Measurements from ENCODE around the gene SPINK14.

Gene SPINK14

DNA sequence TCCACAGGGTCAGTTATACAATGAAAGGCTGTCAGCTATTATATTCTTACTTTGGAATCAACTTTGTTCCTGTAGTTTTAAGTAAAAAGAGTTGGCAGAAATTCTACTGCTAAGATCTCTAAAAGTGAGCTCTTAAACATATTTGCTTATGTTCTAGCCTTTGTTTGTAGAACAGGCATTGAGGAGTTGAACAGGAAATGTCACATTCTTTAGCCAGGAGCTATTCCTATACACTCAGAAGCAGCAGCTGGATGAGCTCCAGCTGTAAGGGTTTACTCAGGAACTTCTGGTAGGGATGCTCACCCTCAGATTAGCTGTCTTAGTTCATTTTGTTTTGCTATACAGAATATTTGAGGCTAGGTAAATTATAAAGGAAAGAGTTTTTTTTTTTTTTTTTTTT lies 22.4 kb upstream of the SPINK14 start:
- in situ Hi-C loops (cut with MboI; ENCODE audit: low pct_unique_long_range_greater_than_20kb, low sequenced_read_pairs, unreplicated experiment) = no loop called here
- no peak for DNase-seq (ENCODE audit: low spot score)

DNA sequence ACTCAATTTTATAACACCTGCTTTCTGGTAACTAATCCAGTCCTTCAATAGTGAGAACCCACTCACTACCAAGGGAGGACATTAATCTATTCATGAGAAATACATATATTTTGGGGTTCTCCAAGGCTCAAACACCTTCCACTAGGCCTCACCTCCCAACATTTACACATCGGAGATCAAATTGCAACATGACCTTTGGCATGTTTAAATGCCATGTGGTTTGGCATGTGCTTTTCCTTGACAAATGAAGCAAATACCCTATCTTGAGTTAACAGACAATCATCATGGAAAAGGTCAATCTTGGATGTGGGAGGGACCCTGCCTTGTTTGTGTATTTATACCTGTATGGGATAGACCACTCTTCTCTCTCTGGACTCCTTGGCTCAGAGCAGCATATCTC lies 21.9 kb upstream of the SPINK14 start:
- no peak for DNase-seq (ENCODE audit: low spot score)
- in situ Hi-C loops (cut with MboI; ENCODE audit: low pct_unique_long_range_greater_than_20kb, low sequenced_read_pairs, unreplicated experiment) = no loop called here
- TF ChIP-seq, protein P1, sequence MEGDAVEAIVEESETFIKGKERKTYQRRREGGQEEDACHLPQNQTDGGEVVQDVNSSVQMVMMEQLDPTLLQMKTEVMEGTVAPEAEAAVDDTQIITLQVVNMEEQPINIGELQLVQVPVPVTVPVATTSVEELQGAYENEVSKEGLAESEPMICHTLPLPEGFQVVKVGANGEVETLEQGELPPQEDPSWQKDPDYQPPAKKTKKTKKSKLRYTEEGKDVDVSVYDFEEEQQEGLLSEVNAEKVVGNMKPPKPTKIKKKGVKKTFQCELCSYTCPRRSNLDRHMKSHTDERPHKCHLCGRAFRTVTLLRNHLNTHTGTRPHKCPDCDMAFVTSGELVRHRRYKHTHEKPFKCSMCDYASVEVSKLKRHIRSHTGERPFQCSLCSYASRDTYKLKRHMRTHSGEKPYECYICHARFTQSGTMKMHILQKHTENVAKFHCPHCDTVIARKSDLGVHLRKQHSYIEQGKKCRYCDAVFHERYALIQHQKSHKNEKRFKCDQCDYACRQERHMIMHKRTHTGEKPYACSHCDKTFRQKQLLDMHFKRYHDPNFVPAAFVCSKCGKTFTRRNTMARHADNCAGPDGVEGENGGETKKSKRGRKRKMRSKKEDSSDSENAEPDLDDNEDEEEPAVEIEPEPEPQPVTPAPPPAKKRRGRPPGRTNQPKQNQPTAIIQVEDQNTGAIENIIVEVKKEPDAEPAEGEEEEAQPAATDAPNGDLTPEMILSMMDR (IDR thresholded peaks at IDR 0.05; ENCODE audit: extremely low read depth, insufficient read depth, missing control alignments) = no peak

More for the DNA sequence above, 22.4 kb upstream of the SPINK14 start:
- TF ChIP-seq, protein P1 (IDR thresholded peaks at IDR 0.05; ENCODE audit: extremely low read depth, insufficient read depth, missing control alignments) = no peak

DNA sequence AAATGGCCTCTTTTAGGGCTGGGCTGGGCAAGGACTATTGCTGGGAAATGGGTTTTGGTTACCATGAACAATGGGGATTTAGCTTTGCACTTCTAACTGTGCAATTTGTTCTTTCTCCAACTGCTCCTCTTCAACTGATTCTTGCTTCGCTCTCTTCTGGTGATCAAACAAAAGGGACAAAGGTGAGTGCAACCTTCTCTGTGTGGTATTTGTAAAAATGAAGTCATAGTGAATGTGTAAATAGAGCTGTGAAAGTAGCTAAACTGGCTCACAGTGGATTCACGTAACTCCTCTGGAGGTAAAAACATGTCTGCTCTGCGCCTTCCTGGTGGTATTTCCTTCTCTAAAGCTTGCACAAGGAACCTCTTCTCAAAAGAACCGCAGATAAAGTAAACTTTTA lies 20.9 kb upstream of the SPINK14 start:
- no peak for DNase-seq (ENCODE audit: low spot score)
- TF ChIP-seq, protein P1 (IDR thresholded peaks at IDR 0.05; ENCODE audit: extremely low read depth, insufficient read depth, missing control alignments) = no peak
- in situ Hi-C loops (cut with MboI; ENCODE audit: low pct_unique_long_range_greater_than_20kb, low sequenced_read_pairs, unreplicated experiment) = no loop called here

DNA sequence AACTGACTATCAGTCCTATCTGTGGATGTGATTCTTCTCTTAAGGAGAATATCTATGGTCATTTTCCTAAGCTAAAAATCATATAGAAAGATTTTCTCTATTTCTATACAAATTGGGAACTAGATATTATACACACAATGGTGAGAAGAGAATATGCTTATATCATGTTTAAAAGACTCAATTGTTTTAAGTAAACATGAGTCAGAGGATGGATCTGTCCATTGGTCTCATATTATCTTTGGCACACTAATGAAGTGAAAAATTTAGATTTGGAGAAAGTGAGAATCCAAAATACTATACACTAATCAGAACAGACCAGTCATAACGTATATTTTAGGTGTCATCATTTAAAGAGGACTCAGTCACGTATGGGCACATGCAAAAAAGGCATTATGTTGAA lies 16.5 kb upstream of the SPINK14 start:
- in situ Hi-C loops (cut with MboI; ENCODE audit: low pct_unique_long_range_greater_than_20kb, low sequenced_read_pairs, unreplicated experiment) = no loop called here
- TF ChIP-seq, protein P1 (IDR thresholded peaks at IDR 0.05; ENCODE audit: extremely low read depth, insufficient read depth, missing control alignments) = no peak
- DNase-seq (ENCODE audit: low spot score) = no peak

DNA sequence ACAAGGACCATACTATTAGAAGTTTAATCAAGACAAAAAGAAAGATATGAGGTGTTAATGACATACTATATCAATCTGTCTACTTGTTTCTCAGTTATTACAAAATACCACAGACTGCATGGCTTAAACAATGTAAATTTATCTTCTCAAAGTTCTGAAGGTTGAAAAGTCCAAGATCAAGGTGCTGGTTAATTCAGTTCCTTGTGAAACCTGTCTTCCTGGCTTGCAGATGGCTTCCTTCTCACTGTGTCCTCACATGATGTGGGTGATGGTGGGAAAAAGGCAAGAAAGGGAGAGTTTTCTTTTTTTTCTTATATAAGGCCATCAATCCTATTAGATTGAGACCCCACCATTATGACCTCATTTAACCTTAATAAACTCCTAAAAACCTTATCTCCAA lies 15.6 kb upstream of the SPINK14 start:
- TF ChIP-seq, protein P1 (IDR thresholded peaks at IDR 0.05; ENCODE audit: extremely low read depth, insufficient read depth, missing control alignments) = no peak
- DNase-seq (ENCODE audit: low spot score) = no peak
- in situ Hi-C loops (cut with MboI; ENCODE audit: low pct_unique_long_range_greater_than_20kb, low sequenced_read_pairs, unreplicated experiment) = no loop called here

DNA sequence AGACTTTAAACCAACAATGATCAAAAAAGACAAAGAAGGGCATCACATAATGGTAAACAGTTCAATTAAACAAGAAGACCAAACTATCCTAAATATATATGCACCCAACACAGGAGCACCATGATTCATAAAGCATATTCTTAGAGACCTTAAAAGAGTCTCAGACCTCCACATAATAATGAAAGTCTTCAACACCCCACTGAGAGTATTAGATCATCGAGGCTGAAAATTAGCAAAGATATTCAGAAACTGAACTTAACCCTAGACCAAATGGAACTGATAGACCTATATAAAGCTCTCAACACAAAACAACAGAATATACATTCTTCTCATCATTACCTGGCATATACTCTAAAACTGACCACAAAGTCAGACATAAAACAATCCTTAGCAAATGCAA lies 11.7 kb upstream of the SPINK14 start:
- in situ Hi-C loops (cut with MboI; ENCODE audit: low pct_unique_long_range_greater_than_20kb, low sequenced_read_pairs, unreplicated experiment) = no loop called here
- TF ChIP-seq, protein P1 (IDR thresholded peaks at IDR 0.05; ENCODE audit: extremely low read depth, insufficient read depth, missing control alignments) = no peak

DNA sequence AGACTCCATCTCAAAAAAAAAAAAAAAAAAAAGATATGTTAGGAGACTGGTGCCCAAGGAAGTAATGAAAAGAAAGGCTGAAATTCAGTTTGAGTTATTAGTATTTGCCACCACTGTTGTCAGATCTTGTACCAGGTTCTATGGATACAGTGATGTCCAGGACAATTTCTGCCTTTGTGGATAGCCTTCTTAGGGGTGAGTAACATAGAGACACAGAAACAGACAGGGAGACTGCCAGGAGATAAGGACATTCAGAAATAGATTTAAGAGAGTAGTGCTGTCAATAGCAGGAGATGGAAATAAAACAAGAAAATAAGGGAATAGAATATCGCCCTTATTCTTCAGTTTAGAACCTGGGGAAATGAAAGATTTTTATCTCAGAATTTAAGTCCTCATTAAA lies 6.3 kb upstream of the SPINK14 start:
- DNase-seq (ENCODE audit: low spot score) = no peak
- in situ Hi-C loops (cut with MboI; ENCODE audit: low pct_unique_long_range_greater_than_20kb, low sequenced_read_pairs, unreplicated experiment) = no loop called here
- TF ChIP-seq, protein P1 (IDR thresholded peaks at IDR 0.05; ENCODE audit: extremely low read depth, insufficient read depth, missing control alignments) = no peak

More for the DNA sequence above, 11.7 kb upstream of the SPINK14 start:
- no peak for DNase-seq (ENCODE audit: low spot score)

Data from GM13977 (cell line).